Smooth muscle cell (in vitro differentiated cells): ENCODE data around the gene CCNI2. TPM values are rescaled to one million over a fixed set of nuclear protein-coding genes. Genes with fewer than 3 reads are reported as not detected.

Experiments used
- DNase-seq: peaks from one replicate; lab custom pipeline; 2025; ENCODE audit not compliant: unreplicated experiment; lab: John Stamatoyannopoulos, UW
- H2AFZ ChIP-seq: fragments of 200-600 bp; sonication (generic); 2 replicates; pipeline ENCODE4 v1.6.0; 2016; ENCODE audit warnings: antibody characterized with exemption, low read depth, mild to moderate bottlenecking
- H3F3A ChIP-seq: fragments of 200-600 bp; sonication (generic); 2 replicates; pipeline ENCODE4 v1.6.0; 2017; ENCODE audit warnings: antibody characterized with exemption, low read depth
- H3K27ac ChIP-seq: fragments of 200-600 bp; sonication (generic); 2 replicates; pipeline ENCODE4 v1.5.1; 2016; ENCODE audit warnings: low read depth, mild to moderate bottlenecking
- H3K27me3 ChIP-seq: fragments of 200-600 bp; sonication (generic); 2 replicates; pipeline ENCODE4 v1.6.1; 2016; ENCODE audit warnings: low read depth, mild to moderate bottlenecking
- H3K36me3 ChIP-seq: fragments of 200-600 bp; sonication (generic); 2 replicates; pipeline ENCODE4 v1.5.1; 2016; ENCODE audit warnings: low read depth
- H3K4me1 ChIP-seq: fragments of 200-600 bp; sonication (generic); 2 replicates; pipeline ENCODE4 v1.5.1; 2016; ENCODE audit warnings: low read depth
- H3K4me2 ChIP-seq: fragments of 200-600 bp; sonication (generic); 2 replicates; pipeline ENCODE4 v1.6.0; 2016; ENCODE audit warnings: mild to moderate bottlenecking
- H3K4me3 ChIP-seq: fragments of 200-600 bp; sonication (generic); 2 replicates; pipeline ENCODE4 v1.5.1; 2016; ENCODE audit warnings: mild to moderate bottlenecking
- H3K79me2 ChIP-seq: fragments of 200-600 bp; sonication (generic); 2 replicates; pipeline ENCODE4 v1.6.0; 2016; ENCODE audit warnings: low read depth, mild to moderate bottlenecking
- H3K9ac ChIP-seq: fragments of 200-600 bp; sonication (generic); 2 replicates; pipeline ENCODE4 v1.6.0; 2016; ENCODE audit warnings: low read depth
- H3K9me3 ChIP-seq: fragments of 200-600 bp; sonication (generic); replicated peaks from 2 replicates; pipeline ENCODE4 v1.5.1; 2016; ENCODE audit warnings: low read depth
- H4K20me1 ChIP-seq: fragments of 200-600 bp; sonication (generic); 2 replicates; pipeline ENCODE4 v1.6.0; 2016; ENCODE audit warnings: low read depth
- CTCF ChIP-seq: fragments of 200-600 bp; sonication (generic); IDR thresholded peaks from 2 replicates; pipeline ENCODE4 v1.5.1; 2017; ENCODE audit warnings: borderline replicate concordance, mild to moderate bottlenecking, antibody characterized with exemption; ENCODE audit not compliant: insufficient read depth, poor library complexity, severe bottlenecking
- WGBS: methylation state at CpG from one replicate; pipeline ENCODE4 v1.1.7; 2016; ENCODE audit warnings: low lambda C conversion rate; 5-methylcytosine and 5-hydroxymethylcytosine counted together
- polyA plus RNA-seq: library from polyadenylated mRNA; unstranded; fragments of >200 nt; fragmentation: Nextera tagmentation; extraction: Ambion mirVana; gene quantifications from 2 replicates; pipeline ENCODE4 v1.2.1, GENCODE V29; 2016
- total RNA-seq: library from RNA; depleted of rRNA; stranded (reverse); fragments of >200 nt; gene quantifications from 2 replicates; pipeline ENCODE4 v1.2.3, GENCODE V29; 2014

Gene CCNI2
- total and polyA plus RNA-seq, 2 experiments from 2014 or later, result 0.36 to 0.41 TPM

GRCh38 chr5:132752581-132753125 is 5.4 kb downstream of the CCNI2 start:
- H2AFZ ChIP-seq, result no peak overlapping the region
- H3K9me3 ChIP-seq, result no peaks in the 10 kb centered on the region
- H3K4me2 ChIP-seq, result no peak overlapping the region
- H3K36me3 ChIP-seq, result no peaks in the 10 kb centered on the region
- peaks cover 6% of the 10 kb centered on the region for H4K20me1 ChIP-seq
- H3K79me2 ChIP-seq, result no peaks in the 10 kb centered on the region
- 96% methylated on average over 1 of the region's 1 CpG for WGBS
- peaks cover 12% of the 10 kb centered on the region for H3K4me1 ChIP-seq
- H3K27ac ChIP-seq, result no peak overlapping the region
- H3K9ac ChIP-seq, result no peak overlapping the region
- no peak overlapping the region for H3K4me3 ChIP-seq
- no peak for TF ChIP-seq CTCF
- no peaks in the 10 kb centered on the region for H3F3A ChIP-seq
- peaks cover 28% of the 10 kb centered on the region for H3K27me3 ChIP-seq
- no peak for DNase-seq

- H3K27me3 ChIP-seq, result peaks cover 21% of the 10 kb centered on the region
- no peaks in the 10 kb centered on the region for H3F3A ChIP-seq
- 64% methylated on average over 2 of the region's 2 CpGs for WGBS
Measured at GRCh38 chr5:132753135-132753987, 6.1 kb downstream of the CCNI2 start.

GRCh38 chr5:132754111-132754510 is 6.9 kb downstream of the CCNI2 start:
- peaks cover 6% of the 10 kb centered on the region for H4K20me1 ChIP-seq
- TF ChIP-seq CTCF, result no peak
- no peaks in the 10 kb centered on the region for H3K79me2 ChIP-seq
- no peak overlapping the region for H3K4me3 ChIP-seq
- no peaks in the 10 kb centered on the region for H3F3A ChIP-seq
- H3K27ac ChIP-seq, result no peak overlapping the region
- no peak for DNase-seq
- peaks cover 14% of the 10 kb centered on the region for H3K27me3 ChIP-seq
- no peak overlapping the region for H3K4me2 ChIP-seq
- H3K4me1 ChIP-seq, result peaks cover 12% of the 10 kb centered on the region
- no peaks in the 10 kb centered on the region for H3K9me3 ChIP-seq
- no peaks in the 10 kb centered on the region for H3K36me3 ChIP-seq
- WGBS, result 97% methylated on average over 4 of the region's 4 CpGs
- no peak overlapping the region for H3K9ac ChIP-seq
- no peak overlapping the region for H2AFZ ChIP-seq

More at GRCh38 chr5:132753135-132753987, 6.1 kb downstream of the CCNI2 start:
- no peak overlapping the region for H2AFZ ChIP-seq
- no peaks in the 10 kb centered on the region for H3K79me2 ChIP-seq
- no peaks in the 10 kb centered on the region for H3K36me3 ChIP-seq
- TF ChIP-seq CTCF, result no peak
- H3K27ac ChIP-seq, result no peak overlapping the region
- H3K9ac ChIP-seq, result no peak overlapping the region
- H3K4me2 ChIP-seq, result no peak overlapping the region
- H3K4me1 ChIP-seq, result peaks cover 12% of the 10 kb centered on the region
- H3K4me3 ChIP-seq, result no peak overlapping the region
- no peaks in the 10 kb centered on the region for H3K9me3 ChIP-seq
- peaks cover 6% of the 10 kb centered on the region for H4K20me1 ChIP-seq
- no peak for DNase-seq
